ENCODE measurements around the gene NPEPL1.

Gene NPEPL1

DNA sequence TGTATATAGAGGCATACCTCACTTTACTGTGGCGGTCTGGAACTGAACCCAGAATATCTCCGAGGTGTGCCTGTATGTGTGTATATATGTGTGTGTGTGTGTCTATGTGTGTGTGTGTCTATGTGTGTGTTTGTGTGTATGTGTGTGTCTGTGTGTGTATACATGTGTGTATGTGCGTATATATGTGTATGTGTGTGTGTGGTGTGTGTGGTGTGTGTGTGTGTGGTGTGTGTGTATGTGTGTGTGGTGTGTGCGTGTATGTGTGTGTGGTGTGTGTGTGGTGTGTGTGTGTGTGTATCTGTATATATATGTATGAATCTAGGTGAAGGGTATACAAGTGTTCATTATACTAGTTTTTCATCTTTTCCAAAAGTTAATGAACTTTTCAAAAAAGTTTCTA is 4.2 kb upstream of the NPEPL1 start:
- no peak for DNase-seq

GRCh38 chr20:58688840-58689239 is 3.8 kb upstream of the NPEPL1 start:
- DNase-seq: no peak

DNA sequence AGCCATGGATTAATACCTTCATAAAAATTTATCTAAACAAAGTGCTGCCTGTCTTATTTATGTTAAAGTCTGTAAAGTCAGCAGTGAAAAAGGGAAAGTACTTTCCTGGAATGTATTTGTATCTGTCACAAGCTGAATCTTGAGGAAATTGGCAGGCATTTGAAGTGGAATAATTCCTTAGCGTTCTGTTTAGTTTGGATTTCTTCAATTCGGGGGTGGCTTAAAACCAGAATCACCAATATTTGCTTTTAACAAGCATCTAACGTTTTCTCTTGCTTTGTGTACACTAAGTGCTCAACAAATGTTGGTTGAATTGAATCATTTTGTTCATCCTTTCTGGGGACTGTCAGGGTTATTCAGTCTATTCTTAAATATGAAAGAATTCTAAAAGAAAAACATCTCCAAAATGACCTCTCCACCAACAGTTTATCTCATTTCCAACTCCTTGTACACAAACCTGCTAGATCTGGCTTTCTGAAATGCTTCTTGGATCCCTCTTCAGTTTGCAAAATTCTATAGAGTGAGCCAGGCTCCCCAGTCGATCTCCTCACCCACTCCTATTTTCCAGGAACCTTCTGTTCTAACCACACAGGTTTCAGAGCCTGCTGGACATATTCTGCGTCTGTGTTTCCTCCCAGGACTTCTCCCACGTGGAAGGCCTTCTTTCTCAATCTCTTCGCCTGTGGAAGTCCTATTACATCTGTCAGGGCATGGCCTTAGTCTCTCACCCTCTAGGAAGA is 2.0 kb upstream of the NPEPL1 start:
- DNase-seq: no peak

GRCh38 chr20:58691773-58692578 is 624 bp upstream of the NPEPL1 start:
- no peak for DNase-seq

- peak; percentile 13 for DNase-seq
Observed at GRCh38 chr20:58693226-58694006, 816 bp downstream of the NPEPL1 start.

DNA sequence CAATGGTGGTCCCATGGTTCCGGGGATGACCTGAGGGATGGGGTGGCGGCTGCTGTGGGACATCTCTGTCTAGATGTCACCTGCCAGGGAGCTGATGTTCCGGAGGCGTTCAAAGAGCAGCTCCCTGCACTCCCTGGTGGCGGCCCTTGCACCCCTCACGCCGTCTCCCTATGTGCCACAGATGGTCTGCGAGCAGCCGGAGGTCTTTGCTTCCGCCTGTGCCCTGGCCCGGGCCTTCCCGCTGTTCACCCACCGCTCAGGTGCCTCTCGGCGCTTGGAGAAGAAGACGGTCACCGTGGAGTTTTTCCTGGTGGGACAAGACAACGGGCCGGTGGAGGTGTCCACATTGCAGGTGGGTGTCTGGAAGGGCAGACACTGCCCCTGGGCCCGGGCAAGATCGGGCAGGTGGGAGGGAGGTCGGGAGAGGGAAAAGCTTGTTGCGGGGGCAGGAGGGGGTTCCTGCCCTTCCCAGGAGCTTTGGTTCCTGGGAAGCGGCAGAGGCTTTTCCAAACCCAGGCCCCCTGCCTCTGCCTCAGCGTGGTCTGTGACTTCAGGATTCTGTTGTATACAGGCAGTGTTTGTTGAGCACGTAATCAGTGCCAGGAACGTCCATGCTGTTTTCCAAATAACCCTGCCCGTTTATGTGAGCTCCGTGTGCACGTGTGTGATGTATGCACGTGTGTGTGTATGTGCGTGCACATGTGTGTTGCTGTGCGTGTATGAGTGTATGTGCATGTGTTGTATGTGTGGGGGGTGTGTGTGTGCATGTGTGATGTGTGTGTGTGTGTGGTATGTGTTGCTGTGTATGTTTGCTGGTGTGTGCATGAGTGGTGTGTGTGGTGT is 1.9 kb downstream of the NPEPL1 start:
- no peak for DNase-seq

DNA sequence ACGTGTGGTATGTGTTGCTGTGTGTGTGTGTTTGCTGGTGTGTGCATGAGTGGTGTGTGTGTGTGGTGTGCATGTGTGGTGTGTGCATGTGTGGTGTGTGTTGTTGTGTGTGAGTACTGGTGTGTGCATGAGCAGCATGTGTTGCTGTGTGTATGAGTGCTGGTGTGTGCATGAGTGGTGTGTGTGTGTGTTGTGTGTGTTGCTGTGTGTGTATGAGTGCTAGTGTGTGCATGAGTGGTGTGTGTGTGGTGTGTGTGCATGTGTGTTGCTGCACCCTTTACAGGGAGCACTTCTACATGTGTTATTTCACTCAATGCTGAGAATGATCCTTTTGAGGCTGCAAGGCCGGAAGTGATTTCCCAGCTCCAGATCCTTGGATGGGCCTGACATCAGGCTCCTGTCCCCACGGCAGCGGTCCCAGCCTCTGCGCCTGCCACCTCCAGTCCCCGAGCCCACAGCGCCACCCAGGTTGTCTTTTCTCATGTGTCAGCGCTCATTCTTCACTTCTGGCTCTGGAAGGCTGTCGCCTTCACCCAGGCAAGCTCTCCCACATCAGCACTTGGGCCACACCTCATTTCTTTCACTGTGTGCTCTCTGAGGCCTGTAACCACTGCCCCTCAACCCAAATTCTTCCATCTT is 2.6 kb downstream of the NPEPL1 start:
- no peak for DNase-seq

DNA sequence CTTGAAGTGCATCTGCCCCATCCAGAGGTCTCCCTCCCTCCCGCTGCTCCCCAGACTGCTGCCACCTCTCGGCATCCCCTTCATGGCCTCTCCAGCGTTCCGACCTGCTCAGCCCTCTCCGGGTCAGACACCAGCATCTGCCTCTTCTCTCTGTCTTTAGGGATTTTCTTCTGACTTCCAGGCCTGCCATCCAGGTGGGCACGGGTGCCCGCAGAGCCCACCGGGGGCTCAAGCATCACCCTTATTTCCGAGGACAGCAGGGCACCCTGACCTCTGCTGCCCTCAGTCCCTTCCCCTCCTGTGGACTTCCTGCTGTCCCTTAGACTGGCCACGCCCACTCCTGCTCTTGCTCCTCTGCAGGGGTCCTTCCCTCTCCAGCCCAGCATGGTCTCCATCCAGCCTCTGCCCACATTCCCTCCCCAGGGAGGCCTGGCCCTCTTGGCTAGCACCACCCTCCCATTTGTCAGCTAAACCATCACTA is 3.3 kb downstream of the NPEPL1 start:
- DNase-seq: no peak

DNA sequence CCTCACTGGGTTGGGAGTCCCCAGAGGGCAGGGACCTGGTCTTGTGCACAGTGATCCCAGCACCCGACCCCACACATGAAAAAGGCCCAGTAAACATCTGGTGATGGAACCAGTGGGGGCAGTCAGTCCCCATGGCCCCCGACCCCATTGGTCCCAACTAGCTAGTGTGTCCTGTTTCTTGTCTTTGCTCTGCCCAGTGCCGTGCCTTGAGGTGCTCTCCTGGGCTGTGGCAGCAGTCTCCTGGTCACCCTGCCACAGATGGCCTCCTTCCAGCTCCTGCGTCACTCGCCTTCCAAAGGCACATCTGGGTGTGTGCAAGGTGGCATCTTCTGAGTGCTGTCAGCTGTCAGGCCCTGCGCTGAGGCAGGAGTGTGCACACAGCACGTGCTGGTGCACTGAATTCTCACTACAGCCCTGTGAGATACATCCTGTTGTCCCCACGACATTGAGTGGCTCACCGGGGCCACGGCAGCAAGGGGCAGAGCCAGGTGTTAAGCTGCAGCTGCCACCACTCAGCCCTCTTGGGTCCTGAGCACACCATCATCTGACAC is 3.9 kb downstream of the NPEPL1 start:
- DNase-seq: no peak

DNA sequence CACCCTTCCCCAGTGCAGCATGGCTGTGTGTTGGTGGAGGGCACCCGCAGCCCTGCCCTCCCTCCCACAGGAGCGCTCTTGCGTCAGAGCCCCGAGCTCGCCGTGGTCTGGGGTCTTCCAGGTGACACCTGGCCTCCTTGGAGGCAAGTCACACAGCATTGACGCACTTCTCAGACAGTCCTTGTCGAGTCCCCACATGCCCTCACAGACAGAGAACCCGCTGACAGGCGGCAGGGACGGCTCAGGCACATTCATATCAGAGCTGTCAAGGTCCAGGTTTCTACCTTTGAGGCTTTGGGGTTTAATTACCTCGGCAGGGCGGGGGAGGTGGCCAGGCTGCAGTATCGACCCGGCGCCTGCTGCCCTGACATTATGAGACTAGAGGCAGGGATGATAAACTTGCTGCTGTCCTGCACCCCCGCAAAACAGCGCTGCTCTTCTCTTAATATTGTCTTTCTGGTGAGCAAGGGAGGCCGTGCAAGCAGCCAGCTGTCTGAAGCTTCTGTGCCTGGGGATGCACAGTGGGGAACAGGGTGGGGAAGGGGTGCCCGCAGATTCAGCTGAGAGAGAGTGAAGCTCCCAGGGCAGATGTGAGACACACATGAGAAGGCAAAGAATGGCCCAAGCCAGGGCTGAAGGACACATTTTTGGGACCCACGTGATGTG is 4.7 kb downstream of the NPEPL1 start:
- no peak for DNase-seq

DNA sequence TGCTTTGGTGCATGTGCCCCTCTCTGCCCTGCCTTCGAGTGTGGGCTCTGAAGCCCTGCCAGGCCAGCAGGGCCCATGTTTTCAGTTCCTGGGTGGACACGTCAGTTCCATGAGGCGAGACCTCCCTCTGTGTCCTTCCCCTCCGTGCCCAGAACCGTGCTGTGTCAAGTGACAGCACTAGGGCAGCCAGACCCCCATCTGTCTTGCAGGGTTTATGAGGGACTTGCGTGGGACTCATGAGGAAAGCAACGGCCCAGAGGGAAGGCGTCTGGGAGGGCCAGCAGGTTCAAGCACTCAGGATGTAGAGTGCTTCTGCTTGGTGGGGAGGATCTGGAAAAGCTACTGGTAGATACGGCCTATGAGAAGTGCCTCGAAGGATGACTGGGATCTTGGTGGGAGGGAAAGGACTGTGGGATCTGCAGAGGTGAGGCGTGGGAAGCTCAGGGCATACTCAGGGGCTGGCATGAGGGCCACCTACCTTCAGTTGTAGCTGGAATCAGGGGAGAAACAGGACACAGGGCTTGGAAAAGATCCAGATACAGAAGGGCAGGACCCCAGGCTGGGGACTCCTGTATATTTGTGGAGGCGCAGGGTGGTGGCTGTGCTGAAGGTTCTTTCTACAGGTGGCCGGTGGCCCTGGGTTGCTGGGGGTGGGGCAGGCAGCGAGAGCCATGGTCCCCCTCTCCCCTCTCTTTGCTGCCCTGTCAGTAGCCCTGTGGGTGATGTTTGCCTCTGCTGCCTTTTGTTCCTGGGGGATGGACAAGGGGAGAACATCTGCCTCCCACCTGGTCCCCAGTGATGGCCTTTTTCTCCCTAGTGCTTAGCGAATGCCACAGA is 5.5 kb downstream of the NPEPL1 start:
- DNase-seq: no peak

- DNase-seq: no peak
Observed at GRCh38 chr20:58698741-58699622, 6.4 kb downstream of the NPEPL1 start.

DNA sequence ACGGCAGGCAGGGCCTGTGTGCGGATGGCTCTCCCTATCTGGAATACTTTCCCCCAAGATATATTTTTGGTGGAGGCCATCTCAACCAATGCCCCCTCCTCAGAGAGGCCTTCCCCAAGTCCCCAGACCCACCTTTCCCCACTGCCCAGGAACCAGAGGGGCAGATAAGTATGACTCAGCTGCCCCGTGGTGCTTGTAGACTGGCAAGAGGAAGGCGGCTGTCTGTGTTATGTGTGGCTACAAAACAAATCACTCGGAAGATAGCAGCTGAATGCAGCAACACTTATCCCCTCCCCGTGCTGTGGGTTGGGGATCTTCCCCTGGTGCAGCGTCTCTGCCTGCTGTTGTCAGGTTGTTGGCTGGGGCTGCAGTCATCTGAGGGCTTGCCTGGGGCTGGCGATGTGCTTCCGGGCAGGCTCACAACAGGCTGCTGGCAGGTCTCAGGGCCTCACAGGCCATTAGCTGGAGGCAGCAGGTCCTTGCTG is 7.1 kb downstream of the NPEPL1 start:
- no peak for DNase-seq

- no peak for DNase-seq
Observed at GRCh38 chr20:58700121-58700821, 7.7 kb downstream of the NPEPL1 start.

GRCh38 chr20:58700823-58701222 is 8.2 kb downstream of the NPEPL1 start:
- no peak for DNase-seq

GRCh38 chr20:58701431-58702160 is 9.0 kb downstream of the NPEPL1 start:
- DNase-seq: no peak

GRCh38 chr20:58702161-58702510 is 9.5 kb downstream of the NPEPL1 start:
- DNase-seq: no peak

All from activated effector memory CD4-positive, alpha-beta T cell treated with Interleukin-2 at 50 U/mL for 16 hours (primary cell).